ENCODE measurements around the gene CCDC40.

CCDC40 gene

DNA sequence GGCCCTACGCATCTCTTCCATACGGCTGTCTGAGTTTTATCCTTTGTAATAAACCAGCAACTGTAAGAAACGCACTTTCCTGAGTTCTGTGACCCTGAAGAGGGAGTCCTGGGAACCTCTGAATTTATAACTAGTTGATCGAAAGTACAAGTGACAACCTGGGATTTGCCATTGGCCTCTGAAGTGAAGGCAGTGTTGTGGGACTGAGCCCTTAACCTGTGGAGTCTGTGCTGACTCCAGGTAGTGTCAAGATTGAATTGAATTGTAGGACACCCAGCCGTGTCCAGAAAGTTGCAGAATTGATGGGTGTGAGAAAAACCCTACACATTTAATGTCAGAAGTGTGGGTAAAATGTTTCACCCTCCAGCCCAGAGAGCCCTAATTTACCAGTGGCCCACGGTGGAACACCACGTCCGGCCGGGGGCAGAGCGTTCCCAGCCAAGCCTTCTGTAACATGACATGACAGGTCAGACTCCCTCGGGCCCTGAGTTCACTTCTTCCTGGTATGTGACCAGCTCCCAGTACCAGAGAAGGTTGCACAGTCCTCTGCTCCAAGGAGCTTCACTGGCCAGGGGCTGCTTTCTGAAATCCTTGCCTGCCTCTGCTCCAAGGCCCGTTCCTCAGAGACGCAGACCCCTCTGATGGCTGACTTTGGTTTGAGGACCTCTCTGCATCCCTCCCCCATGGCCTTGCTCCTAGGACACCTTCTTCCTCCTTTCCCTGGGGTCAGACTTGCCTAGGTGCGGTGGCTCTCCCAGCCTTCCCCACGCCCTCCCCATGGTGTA, 66.4 kb downstream of the CCDC40 start:
- no peak for DNase-seq (ENCODE audit: low read depth in 2 of 2)

DNA sequence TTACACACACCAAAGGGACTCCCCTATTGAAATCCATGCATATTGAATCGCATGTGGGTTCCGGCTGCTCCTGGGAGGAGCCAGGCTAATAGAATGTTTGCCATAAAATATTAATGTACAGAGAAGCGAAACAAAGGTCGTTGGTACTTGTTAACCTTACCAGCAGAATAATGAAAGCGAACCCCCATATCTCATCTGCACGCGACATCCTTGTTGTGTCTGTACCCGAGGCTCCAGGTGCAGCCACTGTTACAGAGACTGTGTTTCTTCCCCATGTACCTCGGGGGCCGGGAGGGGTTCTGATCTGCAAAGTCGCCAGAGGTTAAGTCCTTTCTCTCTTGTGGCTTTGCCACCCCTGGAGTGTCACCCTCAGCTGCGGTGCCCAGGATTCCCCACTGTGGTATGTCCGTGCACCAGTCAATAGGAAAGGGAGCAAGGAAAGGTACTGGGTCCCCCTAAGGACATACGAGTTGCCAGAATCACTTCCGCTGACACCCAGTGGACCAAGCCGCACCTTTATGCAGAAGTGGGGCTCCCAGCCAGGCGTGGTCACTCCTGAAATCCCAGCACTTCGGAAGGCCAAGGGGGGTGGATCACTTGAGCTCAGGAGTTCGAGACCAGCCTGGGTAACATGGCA, 67.1 kb downstream of the CCDC40 start:
- no peak for DNase-seq (ENCODE audit: low read depth in 2 of 2)

DNA sequence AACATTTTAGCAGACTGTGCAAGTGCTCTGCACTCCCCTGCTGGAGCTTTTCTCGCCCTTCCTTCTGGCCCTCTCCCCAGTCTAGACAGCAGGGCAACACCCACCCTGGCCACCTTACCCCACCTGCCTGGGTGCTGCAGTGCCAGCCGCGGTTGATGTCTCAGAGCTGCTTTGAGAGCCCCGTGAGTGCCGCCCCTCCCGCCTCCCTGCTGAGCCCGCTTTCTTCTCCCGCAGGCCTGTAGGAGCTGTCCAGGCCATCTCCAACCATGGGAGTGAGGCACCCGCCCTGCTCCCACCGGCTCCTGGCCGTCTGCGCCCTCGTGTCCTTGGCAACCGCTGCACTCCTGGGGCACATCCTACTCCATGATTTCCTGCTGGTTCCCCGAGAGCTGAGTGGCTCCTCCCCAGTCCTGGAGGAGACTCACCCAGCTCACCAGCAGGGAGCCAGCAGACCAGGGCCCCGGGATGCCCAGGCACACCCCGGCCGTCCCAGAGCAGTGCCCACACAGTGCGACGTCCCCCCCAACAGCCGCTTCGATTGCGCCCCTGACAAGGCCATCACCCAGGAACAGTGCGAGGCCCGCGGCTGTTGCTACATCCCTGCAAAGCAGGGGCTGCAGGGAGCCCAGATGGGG, 68.0 kb downstream of the CCDC40 start:
- no peak for DNase-seq (ENCODE audit: low read depth in 2 of 2)

DNA sequence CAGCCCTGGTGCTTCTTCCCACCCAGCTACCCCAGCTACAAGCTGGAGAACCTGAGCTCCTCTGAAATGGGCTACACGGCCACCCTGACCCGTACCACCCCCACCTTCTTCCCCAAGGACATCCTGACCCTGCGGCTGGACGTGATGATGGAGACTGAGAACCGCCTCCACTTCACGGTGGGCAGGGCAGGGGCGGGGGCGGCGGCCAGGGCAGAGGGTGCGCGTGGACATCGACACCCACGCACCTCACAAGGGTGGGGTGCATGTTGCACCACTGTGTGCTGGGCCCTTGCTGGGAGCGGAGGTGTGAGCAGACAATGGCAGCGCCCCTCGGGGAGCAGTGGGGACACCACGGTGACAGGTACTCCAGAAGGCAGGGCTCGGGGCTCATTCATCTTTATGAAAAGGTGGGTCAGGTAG, 68.5 kb downstream of the CCDC40 start:
- DNase-seq (ENCODE audit: low read depth in 2 of 2): no peak

DNA sequence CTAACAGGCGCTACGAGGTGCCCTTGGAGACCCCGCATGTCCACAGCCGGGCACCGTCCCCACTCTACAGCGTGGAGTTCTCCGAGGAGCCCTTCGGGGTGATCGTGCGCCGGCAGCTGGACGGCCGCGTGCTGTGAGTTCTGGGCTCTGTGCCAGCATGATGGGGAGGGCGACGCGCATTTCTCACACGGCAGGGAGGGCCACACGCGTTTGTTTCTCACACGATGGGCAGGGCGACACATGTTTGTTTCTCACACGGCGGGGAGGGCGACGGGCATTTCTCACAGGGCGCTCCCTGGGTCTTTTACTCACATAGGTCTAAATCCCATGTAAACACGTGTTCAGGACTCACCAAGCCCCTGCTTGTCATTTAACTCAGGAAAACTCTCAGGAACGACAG, 69.3 kb downstream of the CCDC40 start:
- no peak for DNase-seq (ENCODE audit: low read depth in 2 of 2)

DNA sequence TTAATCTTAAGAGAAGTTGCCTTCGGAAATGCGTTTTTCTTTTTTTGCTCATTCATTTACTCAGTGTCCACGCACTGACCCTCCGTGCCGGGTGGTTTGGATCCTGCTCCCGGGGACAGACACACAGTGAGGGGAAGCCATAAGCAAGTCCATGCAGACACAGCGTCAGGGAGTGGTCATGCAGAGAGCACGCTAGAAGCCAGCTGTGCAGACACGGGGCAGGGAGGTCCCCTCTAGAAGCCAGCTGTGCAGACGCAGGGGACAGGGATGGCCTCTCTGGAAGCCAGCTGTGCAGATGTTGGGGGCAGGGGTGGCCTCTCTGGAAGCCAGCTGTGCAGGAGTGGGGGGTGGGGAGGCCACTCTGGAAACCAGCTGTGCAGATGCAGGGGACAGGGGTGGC, 69.7 kb downstream of the CCDC40 start:
- DNase-seq (ENCODE audit: low read depth in 2 of 2): no peak

DNA sequence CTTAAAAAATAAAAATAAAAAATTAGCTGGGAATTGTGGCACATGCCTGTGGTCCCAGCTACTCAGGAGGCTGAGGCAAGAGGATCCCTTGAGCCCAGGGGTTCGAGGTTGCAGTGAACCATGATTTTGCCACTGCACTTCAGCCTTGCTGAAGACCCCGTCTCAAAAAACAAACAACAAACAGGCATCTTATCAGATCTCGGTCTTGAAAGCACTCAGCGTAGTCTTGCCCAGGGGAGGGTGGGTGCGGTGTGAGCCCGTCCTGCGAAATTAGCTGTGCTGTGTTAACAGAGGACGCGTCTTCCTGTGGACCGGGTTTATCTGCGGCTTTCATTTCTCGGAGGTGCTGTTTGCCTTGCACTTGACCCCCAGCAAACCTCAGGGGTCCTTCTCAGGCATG, 70.3 kb downstream of the CCDC40 start:
- no peak for DNase-seq (ENCODE audit: low read depth in 2 of 2)

DNA sequence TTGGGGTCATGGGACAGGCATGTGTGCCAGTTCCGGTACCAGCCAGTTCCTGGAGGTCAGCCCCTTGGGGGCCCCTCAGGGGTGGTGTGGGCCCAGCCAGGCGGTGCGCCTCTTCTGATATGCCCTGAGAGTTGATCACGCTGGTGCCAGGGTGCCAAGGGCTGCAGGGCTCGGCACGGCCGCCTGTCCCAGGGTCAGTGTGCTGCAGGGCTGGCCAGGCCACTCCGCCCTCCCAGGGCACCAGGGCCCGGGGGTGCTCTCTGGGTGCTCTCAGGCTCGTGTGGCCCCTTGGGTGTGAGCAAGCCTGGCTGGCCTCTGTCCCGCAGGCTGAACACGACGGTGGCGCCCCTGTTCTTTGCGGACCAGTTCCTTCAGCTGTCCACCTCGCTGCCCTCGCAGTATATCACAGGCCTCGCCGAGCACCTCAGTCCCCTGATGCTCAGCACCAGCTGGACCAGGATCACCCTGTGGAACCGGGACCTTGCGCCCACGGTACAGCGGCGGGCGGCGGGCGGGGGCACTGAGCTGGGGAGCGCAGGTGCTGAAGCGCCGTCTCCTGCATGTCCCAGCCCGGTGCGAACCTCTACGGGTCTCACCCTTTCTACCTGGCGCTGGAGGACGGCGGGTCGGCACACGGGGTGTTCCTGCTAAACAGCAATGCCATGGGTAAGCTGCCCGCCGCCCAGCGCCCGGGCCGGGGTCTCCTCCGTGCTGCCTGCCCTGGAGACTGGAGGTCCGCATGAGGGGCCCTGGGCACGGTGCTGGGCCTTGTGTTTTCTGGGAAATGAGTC, 71.0 kb downstream of the CCDC40 start:
- no peak for DNase-seq (ENCODE audit: low read depth in 2 of 2)

DNA sequence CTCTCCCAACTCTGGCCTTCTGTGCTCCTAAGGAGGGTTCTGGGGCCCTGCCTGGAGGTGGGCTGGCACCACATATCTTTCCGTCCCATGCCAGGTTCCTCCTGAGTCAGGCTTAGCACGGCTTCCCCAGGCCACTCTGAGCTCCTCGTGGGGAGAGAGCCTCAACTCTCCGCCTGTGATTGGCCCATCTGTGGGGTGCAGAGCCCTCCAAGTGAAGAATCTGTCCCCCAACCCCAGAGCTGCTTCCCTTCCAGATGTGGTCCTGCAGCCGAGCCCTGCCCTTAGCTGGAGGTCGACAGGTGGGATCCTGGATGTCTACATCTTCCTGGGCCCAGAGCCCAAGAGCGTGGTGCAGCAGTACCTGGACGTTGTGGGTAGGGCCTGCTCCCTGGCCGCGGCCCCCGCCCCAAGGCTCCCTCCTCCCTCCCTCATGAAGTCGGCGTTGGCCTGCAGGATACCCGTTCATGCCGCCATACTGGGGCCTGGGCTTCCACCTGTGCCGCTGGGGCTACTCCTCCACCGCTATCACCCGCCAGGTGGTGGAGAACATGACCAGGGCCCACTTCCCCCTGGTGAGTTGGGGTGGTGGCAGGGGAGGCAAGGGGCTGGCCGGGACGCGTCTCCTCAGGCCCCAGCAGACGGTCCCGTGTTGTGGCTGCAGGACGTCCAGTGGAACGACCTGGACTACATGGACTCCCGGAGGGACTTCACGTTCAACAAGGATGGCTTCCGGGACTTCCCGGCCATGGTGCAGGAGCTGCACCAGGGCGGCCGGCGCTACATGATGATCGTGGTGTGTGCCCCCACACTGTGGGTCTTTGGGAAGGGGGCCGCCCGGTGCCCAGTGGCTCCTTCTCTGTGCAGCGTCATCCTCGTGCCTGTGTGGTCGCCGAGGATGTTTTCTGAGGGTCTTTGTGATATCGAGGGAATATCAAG, 71.9 kb downstream of the CCDC40 start:
- no peak for DNase-seq (ENCODE audit: low read depth in 2 of 2)

DNA sequence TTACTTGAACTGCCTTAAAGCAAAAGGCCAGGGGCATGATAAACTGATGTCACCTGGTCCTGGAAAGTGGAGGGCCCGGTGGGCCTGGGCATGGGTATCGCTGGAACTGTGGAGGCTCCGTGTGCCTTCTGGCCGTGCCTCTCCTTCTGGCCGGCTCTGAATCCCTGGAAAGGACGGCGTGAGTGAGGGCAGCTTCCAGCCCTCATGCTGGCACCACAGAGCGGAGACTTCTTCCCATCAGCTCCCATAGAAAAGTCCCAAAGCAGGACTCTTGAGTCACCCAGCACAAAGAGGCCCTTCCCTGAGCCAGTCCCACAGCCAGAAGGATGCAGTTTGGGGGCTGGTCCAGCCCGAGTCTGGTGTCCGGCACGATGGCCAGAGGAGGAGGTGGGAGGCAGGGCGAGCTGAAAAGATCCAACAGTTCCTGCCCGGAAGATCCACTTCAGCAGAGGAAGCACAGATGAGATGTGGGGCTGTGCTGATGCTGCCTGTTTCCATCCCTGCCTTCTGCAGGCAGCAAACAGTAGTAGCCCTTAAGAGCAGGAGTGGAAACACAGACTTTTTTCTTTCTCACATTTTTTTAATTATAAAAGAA, 72.7 kb downstream of the CCDC40 start:
- no peak for DNase-seq (ENCODE audit: low read depth in 2 of 2)

DNA sequence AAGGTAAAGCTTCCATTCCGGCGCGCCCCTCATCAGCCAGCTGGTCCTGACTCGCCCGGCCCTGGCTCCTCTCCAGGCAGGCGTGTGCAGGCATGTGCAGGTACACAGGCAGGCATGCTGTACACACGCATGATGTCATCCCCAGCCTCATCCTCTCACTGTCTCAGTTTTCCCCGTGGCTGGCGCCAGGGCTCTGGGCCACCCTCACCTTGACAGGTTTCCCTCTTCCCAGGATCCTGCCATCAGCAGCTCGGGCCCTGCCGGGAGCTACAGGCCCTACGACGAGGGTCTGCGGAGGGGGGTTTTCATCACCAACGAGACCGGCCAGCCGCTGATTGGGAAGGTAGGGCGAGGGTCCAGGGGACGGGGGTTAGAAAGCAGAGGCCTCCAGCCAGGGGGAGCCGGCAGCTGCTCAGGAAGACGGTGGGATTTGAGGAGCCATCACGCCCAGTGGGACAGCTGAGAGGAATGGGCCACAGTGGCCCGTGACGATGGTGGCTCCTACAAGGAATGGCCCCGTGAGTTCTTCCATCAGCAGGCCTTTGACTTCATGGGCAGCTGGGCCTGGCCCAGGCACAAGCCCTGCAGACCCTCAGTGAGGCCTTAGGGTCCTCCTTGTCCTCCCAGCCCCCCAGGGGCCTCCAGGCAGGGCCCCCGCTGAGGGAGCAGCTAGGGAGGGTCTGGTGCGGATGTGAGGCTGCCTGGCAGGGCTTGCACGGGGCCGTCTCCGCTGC, 73.4 kb downstream of the CCDC40 start:
- DNase-seq (ENCODE audit: low read depth in 2 of 2): no peak

DNA sequence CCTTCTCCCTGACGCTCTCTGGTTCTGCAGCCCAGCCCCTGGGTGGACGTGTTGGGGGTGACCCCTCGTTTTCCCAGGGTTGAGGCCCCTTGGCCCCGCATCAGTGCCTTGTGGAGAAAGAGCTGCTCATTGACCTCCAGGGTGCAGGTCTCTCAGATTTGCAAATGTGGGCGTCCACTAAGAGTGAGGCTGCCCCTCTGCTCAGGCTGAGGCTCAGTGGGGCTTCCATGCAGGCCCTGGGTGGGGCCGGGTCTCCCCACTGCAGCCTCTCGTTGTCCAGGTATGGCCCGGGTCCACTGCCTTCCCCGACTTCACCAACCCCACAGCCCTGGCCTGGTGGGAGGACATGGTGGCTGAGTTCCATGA, 74.0 kb downstream of the CCDC40 start:
- DNase-seq (ENCODE audit: low read depth in 2 of 2): no peak

DNA sequence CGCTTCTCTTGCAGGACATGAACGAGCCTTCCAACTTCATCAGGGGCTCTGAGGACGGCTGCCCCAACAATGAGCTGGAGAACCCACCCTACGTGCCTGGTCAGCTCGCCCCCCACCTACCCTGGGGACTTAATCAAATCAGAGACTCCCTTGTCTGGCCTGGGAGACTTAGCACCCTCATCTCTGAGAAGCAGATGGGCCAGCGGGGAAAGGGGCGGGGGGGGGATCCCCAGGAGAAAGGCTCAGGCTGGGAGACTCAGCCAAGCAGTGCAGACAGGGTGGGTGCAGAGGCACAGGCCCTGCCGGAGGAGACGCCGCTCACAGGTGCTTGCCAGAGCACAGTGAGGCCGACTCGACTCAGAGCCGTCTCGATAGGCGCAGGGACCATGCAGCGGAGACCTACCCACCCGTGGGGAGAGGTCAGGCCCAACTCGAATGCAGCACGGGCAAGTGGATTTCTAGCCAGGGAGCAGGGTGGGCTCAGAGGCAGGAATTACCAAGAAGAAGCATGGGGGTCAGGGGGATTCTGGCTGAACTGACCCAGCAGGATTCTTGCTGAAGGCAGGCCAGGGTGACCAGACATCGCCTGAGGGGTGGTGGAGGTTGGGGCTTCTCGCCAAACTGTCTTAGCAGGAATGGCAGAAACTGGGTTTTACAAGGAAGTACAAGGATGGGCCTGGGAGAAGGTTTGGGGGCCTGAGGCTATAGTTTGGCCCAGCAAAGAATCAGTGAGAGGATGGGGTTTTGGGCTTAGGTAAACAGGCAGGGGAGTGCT, 74.7 kb downstream of the CCDC40 start:
- no peak for DNase-seq (ENCODE audit: low read depth in 2 of 2)

DNA sequence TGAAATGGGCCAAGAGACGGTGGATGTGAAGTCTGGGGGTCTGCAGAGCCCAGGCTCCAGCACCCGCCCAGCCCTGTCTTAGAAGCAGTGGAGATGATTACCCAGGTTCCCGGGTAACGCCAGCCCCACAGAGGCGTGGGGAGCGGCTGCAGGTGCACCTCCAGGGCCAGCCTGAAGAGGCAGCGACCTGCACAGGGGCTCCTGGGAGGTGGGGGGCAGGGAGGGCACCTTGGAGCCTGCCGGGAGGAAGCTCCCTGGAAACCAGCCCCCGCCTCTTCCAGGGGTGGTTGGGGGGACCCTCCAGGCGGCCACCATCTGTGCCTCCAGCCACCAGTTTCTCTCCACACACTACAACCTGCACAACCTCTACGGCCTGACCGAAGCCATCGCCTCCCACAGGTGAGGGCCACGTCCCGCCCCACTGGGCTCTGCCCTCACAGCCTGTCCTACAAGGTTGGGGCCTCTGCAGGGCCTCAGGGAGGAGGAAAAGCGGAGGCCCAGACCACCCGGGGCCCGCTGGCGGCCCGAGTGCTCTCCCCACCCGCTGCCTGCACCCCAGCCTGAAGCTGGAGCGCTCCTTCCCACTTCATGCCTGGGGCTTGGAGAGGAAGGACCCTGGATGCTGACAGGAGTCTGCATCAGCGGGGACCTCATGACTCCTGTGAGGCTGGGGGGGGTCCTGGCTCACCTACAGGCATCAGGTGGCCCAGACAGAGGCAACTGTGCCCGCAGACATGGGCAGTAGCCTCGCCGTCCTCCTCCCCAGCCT, 75.4 kb downstream of the CCDC40 start:
- no peak for DNase-seq (ENCODE audit: low read depth in 2 of 2)

DNA sequence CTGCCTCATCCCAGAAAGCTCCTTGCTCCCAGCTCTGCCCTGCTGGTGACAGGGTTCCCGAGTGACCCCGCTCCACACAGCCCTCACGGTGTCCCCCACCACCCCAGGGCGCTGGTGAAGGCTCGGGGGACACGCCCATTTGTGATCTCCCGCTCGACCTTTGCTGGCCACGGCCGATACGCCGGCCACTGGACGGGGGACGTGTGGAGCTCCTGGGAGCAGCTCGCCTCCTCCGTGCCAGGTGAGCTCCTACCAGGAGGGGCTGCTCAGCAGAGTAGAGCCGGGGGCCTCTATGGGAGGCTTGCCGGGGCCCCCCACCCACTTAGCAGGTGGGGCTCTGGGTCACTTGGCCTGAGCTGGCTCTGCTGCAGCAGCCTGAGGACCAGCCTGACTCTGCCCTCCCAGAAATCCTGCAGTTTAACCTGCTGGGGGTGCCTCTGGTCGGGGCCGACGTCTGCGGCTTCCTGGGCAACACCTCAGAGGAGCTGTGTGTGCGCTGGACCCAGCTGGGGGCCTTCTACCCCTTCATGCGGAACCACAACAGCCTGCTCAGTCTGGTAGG, 76.1 kb downstream of the CCDC40 start:
- no peak for DNase-seq (ENCODE audit: low read depth in 2 of 2)

DNA sequence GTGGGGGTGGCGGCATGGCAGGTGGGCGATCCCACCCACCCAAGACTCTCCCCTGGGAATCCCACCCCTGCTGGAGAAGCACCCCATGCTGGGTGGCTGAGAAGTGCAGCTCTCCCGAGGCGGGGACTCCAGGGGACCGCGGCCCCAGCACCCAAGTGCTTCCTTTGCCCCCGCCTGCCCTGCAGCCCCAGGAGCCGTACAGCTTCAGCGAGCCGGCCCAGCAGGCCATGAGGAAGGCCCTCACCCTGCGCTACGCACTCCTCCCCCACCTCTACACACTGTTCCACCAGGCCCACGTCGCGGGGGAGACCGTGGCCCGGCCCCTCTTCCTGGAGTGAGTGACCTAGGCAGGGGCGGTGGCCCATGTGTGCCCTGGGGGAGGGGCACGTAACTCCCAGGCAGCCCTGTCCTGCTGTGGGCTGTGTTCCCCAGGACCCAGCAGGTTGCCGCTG, 76.6 kb downstream of the CCDC40 start:
- DNase-seq (ENCODE audit: low read depth in 2 of 2): no peak

DNA sequence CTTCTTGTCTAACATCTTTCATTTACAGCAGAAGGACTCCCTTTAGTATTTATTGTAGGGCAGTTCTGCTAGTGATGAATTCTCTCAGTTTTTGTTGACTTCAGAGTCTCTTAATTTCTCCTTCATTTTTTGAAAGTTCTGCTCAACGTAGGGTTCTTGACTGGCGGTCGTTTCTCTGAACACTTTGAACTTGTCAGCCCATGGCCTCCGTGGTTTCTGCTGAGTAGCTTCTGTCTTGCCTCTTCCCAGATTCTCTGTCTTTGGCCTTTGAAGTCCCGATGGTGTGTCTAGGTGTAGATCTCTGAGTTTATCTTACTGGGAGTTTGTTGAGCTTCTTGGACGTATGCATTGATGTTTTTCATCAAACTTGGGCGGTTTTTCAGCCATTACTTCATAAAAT, 78.3 kb downstream of the CCDC40 start:
- no peak for DNase-seq (ENCODE audit: low read depth in 2 of 2)

DNA sequence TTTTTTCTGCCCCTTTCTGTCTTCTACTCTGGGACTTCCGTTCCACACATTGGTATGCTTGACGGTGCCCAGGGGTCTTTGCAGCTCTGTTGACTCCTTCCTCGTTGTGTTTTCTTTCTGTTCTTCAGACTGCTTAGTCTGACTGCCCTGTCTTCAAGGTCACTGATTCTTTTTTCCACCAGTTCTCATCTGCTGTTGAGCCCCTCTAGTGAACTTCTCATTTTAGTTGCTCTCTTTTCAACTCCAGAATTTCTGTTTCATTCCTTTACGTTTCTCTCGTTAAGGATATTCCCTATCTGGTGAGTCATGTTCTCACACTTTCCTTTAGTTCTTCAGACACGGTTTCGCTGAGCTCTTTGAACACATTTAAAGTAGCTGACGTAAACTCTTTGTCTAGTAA, 78.7 kb downstream of the CCDC40 start:
- DNase-seq (ENCODE audit: low read depth in 2 of 2): no peak

Measured in stimulated activated CD8-positive, alpha-beta memory T cell treated with anti-CD3 and anti-CD28 coated beads, Interleukin-2, amount 100 ng/mL, for 48 hours (primary cell).